HG02938 (cell line): ENCODE results near the gene KCNJ6.
A peak's percentile ranks its signal among the peaks of the same experiment; 100 is the strongest.
"Not testable (repeated sequence)": the region's sequence is repeated elsewhere in the genome, so short reads cannot be mapped to it uniquely, and the experiment has no call there.

Experiments
- ATAC-seq: cut with Tn5 transposase; IDR thresholded peaks from one replicate; pipeline ENCODE4 v1.9.1; 2021; ENCODE audit warnings: mild to moderate bottlenecking, moderate library complexity; ENCODE audit not compliant: unreplicated experiment

KCNJ6 gene

GRCh38 chr21:37582590-37582989 lies 333.7 kb downstream of the KCNJ6 start:
- ATAC-seq, result no peak

- no peak for ATAC-seq
Observed at GRCh38 chr21:37580666-37581065, 335.6 kb downstream of the KCNJ6 start.

- ATAC-seq, result no peak
Observed at GRCh38 chr21:37579356-37579755, 336.9 kb downstream of the KCNJ6 start.

GRCh38 chr21:37578471-37579126 lies 337.7 kb downstream of the KCNJ6 start:
- ATAC-seq, result no peak

GRCh38 chr21:37576929-37577328 lies 339.3 kb downstream of the KCNJ6 start:
- not testable (repeated sequence) for ATAC-seq

GRCh38 chr21:37575580-37575979 lies 340.7 kb downstream of the KCNJ6 start:
- no peak for ATAC-seq

GRCh38 chr21:37574751-37575150 lies 341.5 kb downstream of the KCNJ6 start:
- ATAC-seq, result no peak

GRCh38 chr21:37574316-37574715 lies 341.9 kb downstream of the KCNJ6 start:
- no peak for ATAC-seq

GRCh38 chr21:37571442-37571841 lies 344.8 kb downstream of the KCNJ6 start:
- no peak for ATAC-seq

- ATAC-seq, result no peak
Observed at GRCh38 chr21:37568916-37569315, 347.3 kb downstream of the KCNJ6 start.

GRCh38 chr21:37568415-37568814 lies 347.8 kb downstream of the KCNJ6 start:
- no peak for ATAC-seq

- no peak for ATAC-seq
Observed at GRCh38 chr21:37566790-37567615, 349.3 kb downstream of the KCNJ6 start.

- no peak for ATAC-seq
Observed at GRCh38 chr21:37565530-37566223, 350.6 kb downstream of the KCNJ6 start.

- no peak for ATAC-seq
Observed at GRCh38 chr21:37564924-37565529, 351.2 kb downstream of the KCNJ6 start.

GRCh38 chr21:37564341-37564923 lies 351.8 kb downstream of the KCNJ6 start:
- peak; percentile 38 for ATAC-seq

- ATAC-seq, result peak; percentile 84
Observed at GRCh38 chr21:37563641-37564340, 352.5 kb downstream of the KCNJ6 start.

GRCh38 chr21:37562920-37563640 lies 353.2 kb downstream of the KCNJ6 start:
- ATAC-seq, result peak; percentile 25

GRCh38 chr21:37561941-37562919 lies 354.0 kb downstream of the KCNJ6 start:
- no peak for ATAC-seq
